Daoy (cell line): ENCODE results near the gene SMG6. TPM values are rescaled to one million over a fixed set of nuclear protein-coding genes. Genes with fewer than 3 reads are reported as not detected.

Experiments
- DNase-seq: peaks from one replicate; pipeline ENCODE4 v3.0.0-alpha.2; 2015; ENCODE audit warnings: low read depth
- total RNA-seq: library from RNA; depleted of rRNA; stranded (reverse); fragments of >200 nt; shearing (Covaris generic); gene quantifications from 2 replicates; pipeline ENCODE4 v1.2.3, GENCODE V29; 2014

The SMG6 gene
- total RNA-seq, 1 experiment from 2014 or later: 23.8 TPM

- DNase-seq: peak; percentile 83
These were observed 222.0 kb downstream of the SMG6 start for GRCh38 chr17:2081564-2081963.

DNA sequence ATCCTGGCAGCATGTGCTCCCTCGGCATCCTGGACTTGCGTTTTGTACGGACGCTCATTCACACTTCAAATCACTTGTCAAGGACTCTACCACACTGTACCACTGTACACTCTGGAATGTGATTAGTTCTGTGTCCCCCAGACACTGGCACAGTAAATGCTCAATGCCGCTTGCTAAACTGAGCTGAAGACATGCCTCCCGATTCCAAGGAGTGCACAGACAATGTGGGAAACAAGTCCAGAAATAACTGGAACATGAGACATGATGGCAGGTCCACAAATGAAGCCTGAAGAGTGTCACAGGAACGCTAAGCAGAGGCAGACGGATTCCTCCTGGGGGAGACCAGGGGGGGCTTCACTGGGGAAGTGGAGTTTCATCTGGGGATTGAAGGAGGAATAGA, 226.5 kb downstream of the SMG6 start:
- DNase-seq: no peak

GRCh38 chr17:2076087-2076984, 227.2 kb downstream of the SMG6 start:
- peak; percentile 62 for DNase-seq

DNA sequence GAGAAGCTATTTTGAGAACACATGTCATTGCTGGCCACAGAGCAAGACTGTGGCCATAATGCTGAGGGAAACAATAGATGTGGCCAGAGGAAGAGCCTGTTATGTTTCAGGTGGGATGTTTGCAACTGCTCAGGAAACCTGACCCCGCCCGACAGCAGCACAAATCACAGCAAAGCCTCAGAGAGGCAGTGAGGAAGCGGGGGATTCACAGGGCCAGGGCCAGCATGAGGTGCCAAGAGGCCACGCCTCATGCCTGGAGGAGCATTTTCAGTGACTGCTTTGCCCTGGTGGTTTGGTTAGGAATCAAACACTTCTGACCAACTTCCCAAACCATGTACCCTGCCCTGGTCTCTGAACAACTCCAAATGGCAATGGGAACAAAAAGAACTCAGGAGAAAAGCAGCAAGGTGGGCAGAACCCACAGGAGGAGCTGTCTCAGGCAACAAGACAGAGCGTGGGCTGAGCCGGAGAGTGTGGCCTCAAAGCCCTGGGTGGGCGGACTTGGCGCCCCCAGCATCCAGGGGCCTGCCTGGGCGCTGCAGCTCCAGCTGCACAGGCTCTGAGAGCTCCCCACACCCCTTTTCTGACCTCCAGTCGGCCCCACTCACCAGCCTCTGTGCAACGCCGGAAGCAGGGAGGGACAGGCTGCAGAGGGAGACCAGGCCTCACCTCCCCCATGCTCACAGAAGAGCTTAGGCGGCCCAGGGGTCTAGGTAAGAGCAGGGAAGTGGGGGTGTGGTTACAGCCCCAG, 228.1 kb downstream of the SMG6 start:
- DNase-seq: peak; percentile 80

DNA sequence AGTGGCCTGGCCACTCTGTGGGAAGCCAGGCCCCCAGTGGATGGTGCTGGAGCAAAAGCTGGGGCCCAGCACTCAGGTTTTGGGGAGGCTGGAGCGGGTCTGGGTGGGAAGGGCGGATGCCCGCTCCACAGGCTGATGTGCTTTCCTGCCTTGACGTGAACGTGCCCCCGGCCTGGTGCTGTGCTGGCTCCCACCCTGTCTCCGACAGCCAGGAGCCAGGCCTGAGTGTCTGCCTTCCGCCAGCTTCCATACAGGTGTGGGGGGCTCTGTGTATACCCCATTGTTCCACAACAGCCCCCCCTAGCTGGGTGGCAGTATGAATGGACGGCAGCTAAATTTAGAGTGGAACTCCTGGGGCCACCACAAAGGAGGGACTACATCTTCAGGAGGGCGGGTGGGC, 228.7 kb downstream of the SMG6 start:
- no peak for DNase-seq

GRCh38 chr17:2071455-2072281, 231.9 kb downstream of the SMG6 start:
- DNase-seq: peak; percentile 73

DNA sequence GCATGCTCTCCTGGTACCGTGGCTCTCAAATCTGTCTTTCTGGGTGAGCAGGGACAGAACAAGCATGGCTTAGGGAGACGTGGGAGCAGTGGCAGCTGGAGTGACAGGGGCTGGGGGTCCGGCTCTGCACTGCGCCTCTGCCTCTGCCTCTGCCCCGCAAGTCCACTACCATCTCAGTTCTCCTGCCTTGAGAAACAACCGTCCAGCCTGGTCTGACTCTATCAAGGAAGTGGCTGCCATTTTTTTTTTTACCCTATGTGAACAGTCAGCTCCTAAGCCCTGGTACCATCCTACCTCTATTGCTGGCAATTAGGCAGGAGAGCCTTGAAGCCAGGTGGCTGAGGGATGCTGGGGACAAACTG, 232.6 kb downstream of the SMG6 start:
- no peak for DNase-seq

DNA sequence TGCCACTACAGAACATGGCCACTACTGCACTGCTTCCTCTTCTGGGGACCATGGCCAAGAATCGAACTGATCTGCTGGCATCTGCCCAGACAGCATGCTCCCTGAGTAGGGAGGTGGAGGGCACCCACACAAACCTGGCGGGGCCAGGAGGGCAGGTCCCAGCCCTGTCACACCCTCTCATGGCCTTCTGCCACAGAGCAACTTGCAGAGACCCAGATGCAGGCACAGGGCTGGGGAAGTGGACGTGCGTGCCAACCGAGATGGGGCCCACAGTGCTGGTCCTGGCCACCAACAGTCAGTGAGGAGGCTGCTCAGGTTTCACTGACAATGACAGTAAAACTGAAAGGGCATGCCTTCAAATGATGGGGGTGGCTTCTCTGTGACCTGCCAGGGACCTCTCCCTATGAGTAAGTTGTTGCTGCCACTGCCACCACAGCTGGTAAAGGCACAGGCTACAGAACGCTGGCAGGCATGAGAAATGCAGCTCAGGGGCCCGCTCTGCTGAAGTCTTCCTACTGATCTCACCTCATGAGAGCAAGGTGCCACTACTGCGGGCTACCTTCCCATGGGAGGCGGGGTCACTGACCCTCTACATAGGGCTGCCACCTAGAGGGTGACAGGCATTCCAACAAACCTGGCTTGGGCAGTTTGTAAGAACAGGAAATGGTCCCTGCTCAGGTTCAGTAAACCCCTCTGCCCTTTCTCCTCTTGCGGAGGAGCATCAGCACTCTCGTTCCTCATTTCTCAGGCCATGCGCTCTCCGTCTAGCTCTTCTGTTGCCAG, 233.2 kb downstream of the SMG6 start:
- no peak for DNase-seq

- peak; percentile 96 for DNase-seq
These were observed 235.0 kb downstream of the SMG6 start for GRCh38 chr17:2068519-2069051.

GRCh38 chr17:2068031-2068518, 235.5 kb downstream of the SMG6 start:
- peak; percentile 81 for DNase-seq

- DNase-seq: peak; percentile 92
These were observed 236.0 kb downstream of the SMG6 start for GRCh38 chr17:2067608-2068024.

DNA sequence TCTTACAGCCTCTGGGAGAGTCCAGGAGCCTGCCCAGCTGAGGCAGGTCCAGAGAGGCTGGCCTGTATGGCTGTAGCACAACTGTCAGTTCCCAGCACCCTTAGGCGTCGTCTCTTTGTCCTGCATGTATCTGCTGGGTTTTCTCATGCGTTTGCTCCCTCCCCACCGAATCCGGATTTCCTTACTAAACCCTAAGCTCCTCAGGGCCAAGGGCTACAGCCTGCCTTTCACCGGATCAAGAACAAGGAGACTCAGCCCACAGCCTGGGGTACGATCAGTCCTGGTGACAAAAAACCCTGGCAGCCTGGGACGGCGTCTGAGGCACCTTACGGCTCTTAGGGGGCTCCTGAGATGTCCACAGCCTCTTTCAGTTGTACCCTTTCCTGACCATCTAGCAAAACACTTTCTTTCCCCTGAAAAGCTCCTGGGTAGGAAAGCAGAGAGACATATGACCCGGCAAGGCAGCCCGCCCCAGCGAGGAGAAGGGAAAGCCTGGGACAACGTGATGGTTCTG, 236.5 kb downstream of the SMG6 start:
- no peak for DNase-seq

DNA sequence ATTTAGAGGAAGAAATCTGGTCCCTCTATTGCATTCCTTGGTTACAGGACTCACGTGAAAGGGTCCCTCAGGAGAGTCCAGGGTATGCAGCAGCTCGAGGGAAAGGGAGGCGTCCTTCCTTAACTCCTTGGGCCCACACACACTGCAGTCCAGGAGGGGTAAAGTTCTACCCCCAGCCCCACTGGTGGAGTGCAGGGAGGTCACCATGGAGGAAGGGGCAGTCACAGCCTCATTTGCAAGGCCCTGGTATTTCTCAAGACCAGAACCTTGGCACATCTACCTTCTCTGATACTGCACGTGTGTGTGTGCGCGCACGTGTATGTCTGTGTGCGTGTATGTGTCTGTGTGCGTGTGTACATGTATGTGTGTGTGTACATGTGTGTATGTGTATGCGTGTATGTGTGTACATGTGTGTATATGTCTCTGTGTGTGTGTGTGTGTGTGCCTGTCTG, 237.6 kb downstream of the SMG6 start:
- no peak for DNase-seq

DNA sequence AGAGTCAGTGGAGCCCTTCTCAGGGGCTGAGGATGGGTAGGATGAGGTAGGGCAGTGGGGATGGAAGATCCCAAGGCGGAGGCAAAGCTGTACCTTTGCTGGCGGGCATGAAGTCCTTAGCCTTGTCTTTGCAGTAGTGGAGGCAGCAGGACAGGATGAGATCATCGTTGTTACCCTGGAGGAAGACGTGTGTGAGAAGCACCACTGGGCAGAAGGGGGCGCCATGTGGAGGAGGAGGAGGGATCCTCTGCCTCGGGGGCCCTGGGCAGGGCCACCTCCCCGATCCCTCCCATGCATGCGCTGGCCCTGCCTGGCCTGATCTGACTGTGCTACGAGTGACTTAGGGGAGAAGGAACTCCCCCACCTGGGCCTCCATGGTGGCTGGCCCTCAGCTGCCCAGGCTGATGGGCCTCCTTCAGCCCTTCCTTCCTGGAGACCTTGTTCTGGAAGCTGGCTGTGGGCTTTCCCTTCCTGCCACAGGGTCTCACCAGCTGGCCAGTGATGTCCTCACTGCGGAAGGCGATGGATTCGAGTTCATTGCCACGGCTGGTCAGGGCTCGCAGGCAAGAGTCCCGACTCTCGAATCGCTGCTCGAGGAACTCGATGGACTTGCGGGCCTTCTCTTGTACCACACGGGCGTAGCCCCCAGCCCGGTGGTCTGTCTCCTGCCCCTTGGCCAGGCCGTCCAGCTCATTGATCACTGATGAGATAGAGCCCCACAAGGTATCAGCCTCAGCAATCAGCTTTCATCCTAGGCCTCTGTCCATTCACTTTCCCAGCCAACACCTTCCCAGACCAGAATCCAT, 238.4 kb downstream of the SMG6 start:
- DNase-seq: peak; percentile 83

DNA sequence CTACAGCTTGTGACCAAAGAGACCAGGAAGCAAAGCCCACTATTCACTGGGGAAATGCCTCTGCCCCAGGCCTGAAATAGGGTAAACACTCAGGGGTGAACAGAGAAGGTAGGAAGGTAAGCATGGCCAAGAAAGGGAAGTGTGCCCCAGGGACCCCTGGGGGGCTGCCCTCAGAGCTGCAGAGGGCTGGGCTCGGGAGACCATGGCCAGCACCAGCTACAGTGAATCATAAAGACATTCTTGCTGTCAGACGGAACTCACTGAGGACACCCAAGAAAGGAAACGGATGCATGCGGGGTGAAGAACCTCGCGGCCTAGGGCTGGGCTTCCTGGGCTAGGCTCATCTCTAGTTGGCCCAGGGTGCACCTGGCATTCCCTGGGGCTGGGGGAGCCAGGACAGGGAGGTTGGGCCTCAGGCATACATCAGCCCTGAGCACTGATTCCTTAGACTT, 239.0 kb downstream of the SMG6 start:
- peak; percentile 12 for DNase-seq

- no peak for DNase-seq
These were observed 239.5 kb downstream of the SMG6 start for GRCh38 chr17:2064147-2064489.

GRCh38 chr17:2063261-2064146, 240.1 kb downstream of the SMG6 start:
- DNase-seq: peak; percentile 19

GRCh38 chr17:2062571-2063183, 240.9 kb downstream of the SMG6 start:
- DNase-seq: peak; percentile 61
